A673 (cell line): ENCODE data around the gene LIPJ.

Source experiments
- EZH2 ChIP-seq: fragments of 200-600 bp; sonication (generic); IDR thresholded peaks from 2 replicates; pipeline ENCODE4 v1.6.1; 2017; ENCODE audit warnings: borderline replicate concordance, low read depth, mild to moderate bottlenecking, mixed read lengths, antibody characterized with exemption, low read length; ENCODE audit not compliant: poor library complexity, severe bottlenecking
- TF ChIP-seq, protein P1 (sequence below): fragments of 300-800, 200-600 bp; sonication (generic); conservative IDR thresholded peaks from 2 replicates; pipeline ENCODE4 v1.5.1; 2017; ENCODE audit warnings: low read depth, mild to moderate bottlenecking, antibody characterized with exemption, low read length, moderate library complexity, mixed read lengths

DNA sequence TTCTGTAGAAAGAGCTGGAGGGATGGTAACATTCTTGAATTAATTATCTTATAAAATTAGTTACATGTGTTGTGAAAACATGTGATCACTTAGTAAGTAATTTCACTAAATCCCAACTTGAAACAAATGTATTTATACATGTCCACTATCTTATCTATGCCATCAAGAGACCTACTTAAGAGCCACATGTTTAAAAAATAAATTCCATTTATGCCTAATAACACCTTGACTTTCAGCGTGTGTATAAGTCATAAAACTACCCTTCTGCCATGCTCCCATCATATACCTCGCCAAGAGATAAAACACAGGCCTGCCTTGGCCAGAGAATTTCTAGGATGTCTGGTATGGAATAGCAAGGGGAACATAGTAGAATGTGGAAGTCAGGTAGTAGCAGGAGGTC, 37.3 kb downstream of the LIPJ start:
- TF ChIP-seq, protein P1, sequence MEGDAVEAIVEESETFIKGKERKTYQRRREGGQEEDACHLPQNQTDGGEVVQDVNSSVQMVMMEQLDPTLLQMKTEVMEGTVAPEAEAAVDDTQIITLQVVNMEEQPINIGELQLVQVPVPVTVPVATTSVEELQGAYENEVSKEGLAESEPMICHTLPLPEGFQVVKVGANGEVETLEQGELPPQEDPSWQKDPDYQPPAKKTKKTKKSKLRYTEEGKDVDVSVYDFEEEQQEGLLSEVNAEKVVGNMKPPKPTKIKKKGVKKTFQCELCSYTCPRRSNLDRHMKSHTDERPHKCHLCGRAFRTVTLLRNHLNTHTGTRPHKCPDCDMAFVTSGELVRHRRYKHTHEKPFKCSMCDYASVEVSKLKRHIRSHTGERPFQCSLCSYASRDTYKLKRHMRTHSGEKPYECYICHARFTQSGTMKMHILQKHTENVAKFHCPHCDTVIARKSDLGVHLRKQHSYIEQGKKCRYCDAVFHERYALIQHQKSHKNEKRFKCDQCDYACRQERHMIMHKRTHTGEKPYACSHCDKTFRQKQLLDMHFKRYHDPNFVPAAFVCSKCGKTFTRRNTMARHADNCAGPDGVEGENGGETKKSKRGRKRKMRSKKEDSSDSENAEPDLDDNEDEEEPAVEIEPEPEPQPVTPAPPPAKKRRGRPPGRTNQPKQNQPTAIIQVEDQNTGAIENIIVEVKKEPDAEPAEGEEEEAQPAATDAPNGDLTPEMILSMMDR = no peak
- no peak for TF ChIP-seq EZH2
